GM23338 (cell line): ENCODE results near the gene DLG2.

ENCODE experiments used
- CTCF ChIP-seq, 2 experiments: fragments of 200-600 bp in 1 of 2; sonication (generic) in 1 of 2; conservative IDR thresholded peaks; 2 replicates each; pipeline versions ENCODE4 v1.5.1 to v1.6.1; 2016 to 2017; ENCODE audit warnings: antibody characterized with exemption in 2 of 2, low read depth in 2 of 2, mild to moderate bottlenecking in 2 of 2, moderate library complexity in 1 of 2
- EZH2 ChIP-seq: fragments of 200-600 bp; sonication (generic); IDR thresholded peaks from one replicate; pipeline ENCODE4 v1.8.0; 2017; ENCODE audit warnings: antibody characterized with exemption, mild to moderate bottlenecking, low read depth; ENCODE audit not compliant: unreplicated experiment

- TF ChIP-seq CTCF (conservative IDR thresholded peaks at IDR 0.05; ENCODE audit: low read depth in 2 of 2): no peak
- no peak for TF ChIP-seq EZH2
These were observed 2170.6 kb downstream of the DLG2 start for GRCh38 chr11:83456566-83456965.
